AG09309 (cell line): ENCODE measurements around the gene CASQ2.
A peak's percentile ranks its signal among the peaks of the same experiment; 100 is the strongest.

Source experiments
- DNase-seq: peaks from one replicate; pipeline ENCODE4 v3.0.0-alpha.2; 2010; ENCODE audit warnings: low read depth
- H3K4me3 ChIP-seq: 2 replicates; pipeline ENCODE4 v1.5.1; 2011; ENCODE audit warnings: mild to moderate bottlenecking, low read depth, low read length, moderate library complexity; ENCODE audit not compliant: control insufficient read depth
- TF ChIP-seq, protein P1 (sequence below): IDR thresholded peaks from 2 replicates; pipeline ENCODE4 v1.5.1; 2011; ENCODE audit warnings: mild to moderate bottlenecking, low read depth, low read length, inconsistent platforms; ENCODE audit not compliant: insufficient read depth, control insufficient read depth; ENCODE audit errors: missing control alignments

The CASQ2 gene

DNA sequence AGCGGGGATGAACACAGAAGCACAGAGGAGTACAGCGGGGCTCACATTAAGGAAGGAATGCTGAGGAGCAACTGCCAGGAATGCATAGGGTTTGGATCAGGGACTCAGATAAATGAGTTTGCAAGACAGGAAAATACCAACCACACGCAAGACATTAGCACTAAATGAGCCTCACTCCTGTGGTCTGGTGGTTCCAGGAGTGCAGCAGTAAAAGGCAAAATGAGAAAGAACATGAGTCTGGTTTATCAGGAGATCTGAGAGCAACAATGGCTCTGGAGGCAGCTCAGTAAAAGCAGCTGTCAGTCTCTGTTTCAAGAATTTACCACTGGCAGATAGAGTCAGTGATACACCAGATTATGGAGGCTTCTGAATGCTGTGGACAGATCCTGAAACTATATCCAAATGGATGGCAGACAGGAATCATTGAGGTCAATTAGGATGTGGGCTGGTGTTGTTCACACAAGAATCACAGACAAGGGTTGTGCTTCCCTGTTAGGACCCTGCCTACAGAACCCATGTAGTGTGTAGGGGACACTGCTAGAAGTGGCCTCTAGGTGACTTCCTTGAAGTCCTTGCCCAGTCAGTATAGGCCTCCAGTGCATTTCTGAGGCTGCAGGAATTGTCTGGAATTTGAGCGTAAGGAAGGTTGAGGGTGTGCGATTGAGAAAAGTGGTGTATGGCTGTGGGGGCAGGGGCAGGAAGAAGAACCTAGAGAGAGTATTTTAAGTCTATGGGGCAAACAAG is 50.3 kb downstream of the CASQ2 start:
- DNase-seq, result no peak
- TF ChIP-seq, protein P1, sequence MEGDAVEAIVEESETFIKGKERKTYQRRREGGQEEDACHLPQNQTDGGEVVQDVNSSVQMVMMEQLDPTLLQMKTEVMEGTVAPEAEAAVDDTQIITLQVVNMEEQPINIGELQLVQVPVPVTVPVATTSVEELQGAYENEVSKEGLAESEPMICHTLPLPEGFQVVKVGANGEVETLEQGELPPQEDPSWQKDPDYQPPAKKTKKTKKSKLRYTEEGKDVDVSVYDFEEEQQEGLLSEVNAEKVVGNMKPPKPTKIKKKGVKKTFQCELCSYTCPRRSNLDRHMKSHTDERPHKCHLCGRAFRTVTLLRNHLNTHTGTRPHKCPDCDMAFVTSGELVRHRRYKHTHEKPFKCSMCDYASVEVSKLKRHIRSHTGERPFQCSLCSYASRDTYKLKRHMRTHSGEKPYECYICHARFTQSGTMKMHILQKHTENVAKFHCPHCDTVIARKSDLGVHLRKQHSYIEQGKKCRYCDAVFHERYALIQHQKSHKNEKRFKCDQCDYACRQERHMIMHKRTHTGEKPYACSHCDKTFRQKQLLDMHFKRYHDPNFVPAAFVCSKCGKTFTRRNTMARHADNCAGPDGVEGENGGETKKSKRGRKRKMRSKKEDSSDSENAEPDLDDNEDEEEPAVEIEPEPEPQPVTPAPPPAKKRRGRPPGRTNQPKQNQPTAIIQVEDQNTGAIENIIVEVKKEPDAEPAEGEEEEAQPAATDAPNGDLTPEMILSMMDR, result no peak
- no peak overlapping the region for H3K4me3 ChIP-seq

DNA sequence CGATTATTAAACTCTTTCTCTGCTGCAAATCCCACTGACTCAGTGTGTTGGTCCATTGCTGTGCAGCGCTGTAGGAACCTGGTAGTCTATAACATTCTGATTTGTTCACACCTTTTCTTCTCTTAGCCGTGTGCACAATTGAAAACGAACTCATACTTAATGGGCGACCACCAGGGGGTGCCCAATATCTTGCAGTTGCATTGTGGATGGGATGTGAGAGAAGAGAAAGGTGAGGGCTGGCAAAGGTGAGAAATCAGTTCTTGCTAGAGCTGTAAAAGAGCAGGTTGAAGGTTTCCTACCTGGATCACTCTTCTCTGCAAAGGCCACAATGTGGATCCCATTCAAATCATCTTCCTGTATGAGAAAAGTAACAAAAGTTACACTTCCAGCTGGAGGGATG is 51.0 kb downstream of the CASQ2 start:
- TF ChIP-seq, protein P1, result peak; percentile 39
- no peak overlapping the region for H3K4me3 ChIP-seq
- no peak for DNase-seq

DNA sequence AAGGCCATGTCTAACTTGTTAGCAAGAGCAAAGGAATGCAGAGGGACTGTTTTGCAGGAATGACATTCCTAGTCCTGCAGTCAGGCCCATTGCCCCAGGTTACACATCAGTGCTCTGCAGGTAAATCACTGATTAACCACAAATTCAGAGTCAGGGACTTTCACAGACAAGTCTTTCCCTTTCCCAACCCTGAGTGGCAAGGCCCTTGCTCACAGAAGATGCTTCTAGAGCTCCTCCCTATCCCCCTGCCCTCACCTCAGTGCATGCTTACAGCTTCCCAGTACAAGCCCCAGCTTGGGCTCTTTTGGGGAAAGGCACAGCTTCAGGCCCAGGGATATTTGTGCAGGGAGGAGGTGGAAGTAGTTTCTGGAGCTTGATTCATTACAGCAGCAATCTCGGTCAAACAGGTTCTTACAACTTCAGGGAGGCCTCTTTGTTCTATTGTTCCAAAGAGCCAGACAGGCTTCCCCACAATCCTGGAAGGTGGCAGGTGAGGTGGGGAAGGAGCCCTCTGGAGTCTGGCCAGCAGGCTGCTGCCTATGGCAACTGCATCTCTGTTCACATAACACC is 53.9 kb downstream of the CASQ2 start:
- DNase-seq, result no peak
- TF ChIP-seq, protein P1, result no peak
- no peak overlapping the region for H3K4me3 ChIP-seq

DNA sequence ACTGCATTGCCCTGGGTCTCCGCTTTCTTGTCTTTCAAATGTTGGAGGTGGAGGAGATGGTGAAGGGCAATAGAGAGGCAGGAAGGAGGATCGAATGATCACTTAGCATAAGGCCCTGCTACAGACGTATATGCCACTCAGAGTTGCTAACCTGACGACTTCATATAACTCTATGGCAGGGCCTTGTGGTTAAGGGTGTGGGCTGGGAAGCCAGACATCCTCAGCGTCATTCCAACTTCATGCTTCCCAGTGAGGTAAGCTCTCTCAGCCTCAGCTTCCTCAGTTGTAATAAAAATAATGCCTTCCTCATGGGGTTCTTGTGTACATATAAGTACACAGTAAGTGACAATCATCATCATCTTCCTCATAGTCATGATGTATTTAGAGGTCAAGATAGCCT is 54.6 kb downstream of the CASQ2 start:
- no peak overlapping the region for H3K4me3 ChIP-seq
- no peak for DNase-seq

DNA sequence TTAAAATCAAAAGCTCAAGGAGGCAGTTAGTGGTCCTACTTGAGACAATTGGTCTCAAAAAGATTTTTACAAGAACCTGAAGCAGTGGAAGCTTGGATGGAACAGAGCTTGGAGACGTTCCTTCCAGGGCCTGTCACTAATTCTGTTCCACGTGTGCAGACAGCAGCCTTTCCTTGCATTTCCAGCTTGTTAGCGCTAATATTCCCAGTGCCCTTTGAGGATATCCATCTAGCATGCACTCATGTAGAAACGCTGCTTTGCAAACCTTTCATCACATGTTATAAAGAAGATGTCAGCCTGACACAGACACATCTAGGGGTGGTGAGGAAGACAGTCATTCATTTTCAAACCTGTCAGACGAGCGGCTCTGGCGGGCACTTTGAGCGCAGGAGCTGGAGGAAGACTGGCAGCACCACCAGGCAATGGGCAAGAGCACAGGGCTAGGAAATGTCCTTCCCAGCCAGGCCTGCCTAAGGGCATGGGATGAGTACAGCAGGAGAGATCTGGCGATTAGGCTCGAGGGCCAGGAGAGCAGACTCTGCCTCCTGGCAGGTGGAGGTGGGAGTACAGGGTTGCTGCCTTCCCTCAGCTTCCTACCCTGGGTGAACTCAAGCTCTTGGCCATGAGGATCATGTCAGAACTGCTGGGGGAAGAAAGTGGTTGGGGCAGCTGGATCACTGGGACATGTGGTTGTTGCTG is 55.5 kb downstream of the CASQ2 start:
- DNase-seq, result no peak
- no peak overlapping the region for H3K4me3 ChIP-seq
- TF ChIP-seq, protein P1, result no peak

More for the DNA sequence above, 54.6 kb downstream of the CASQ2 start:
- TF ChIP-seq, protein P1, result no peak

DNA sequence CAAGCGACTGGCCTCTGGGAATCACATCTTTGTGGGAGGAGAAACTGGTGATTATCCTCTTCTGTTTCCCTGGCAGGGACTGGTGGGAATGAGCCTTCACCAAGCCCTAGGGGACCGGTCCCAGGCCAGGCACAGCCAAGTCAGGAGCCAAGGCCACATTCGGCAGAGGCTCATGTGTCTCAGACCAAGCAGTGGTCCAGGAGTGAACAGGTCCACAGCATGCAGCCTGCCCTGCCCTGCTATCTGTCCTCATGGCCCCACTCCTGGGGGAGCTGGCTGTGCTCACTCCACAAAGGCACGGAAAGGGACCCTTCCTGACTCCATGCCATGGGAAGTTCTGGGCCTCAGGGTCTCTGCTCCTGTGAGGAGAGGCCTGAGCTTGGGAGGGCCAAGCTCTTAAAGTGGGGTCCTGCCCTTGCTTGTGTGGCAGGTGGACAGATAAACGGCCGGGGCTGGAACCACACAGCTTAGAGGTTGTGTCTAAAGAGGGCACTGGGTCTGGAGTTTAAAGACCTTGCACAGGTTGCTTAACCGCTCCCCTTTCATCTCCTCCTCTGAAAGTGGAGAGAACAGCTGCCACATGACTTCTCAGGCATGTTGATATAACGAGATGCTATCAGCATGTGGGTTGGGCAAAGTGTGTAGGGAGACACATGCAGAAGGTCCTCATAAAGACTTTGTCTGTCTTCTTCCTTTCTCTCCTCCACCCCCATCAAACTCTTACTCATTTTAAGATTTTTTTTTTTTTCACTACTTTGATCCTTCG is 57.5 kb downstream of the CASQ2 start:
- TF ChIP-seq, protein P1, result no peak
- DNase-seq, result no peak
- H3K4me3 ChIP-seq, result no peak overlapping the region
